OCI-LY7 (cell line): ENCODE measurements around the gene PRDM1. TPM values are rescaled to one million over a fixed set of nuclear protein-coding genes. Genes with fewer than 3 reads are reported as not detected.

Experiments used
- BruUV-seq: library from RNA; stranded (reverse); fragments of 400-500 nt; replicated peaks from 2 replicates; lab custom pipeline; 2021; lab: Mats Ljungman, UMichigan
- CTCF ChIA-PET: fragments of 300-600 bp; sonication (Branson Sonifier 250); formaldehyde crosslinking; loops from one replicate; lab custom pipeline; 2022; ENCODE audit warnings: antibody characterized with exemption; ENCODE audit not compliant: unreplicated experiment; lab: Charles Lee
- POLR2A ChIA-PET: fragments of 300-600 bp; sonication (Branson Sonifier 250); formaldehyde crosslinking; loops from one replicate; lab custom pipeline; 2022; ENCODE audit warnings: antibody characterized with exemption; lab: Charles Lee
- DNase-seq: peaks from one replicate; pipeline ENCODE4 v3.0.0-alpha.2; 2015; ENCODE audit warnings: low spot score
- H2AFZ ChIP-seq: fragments of 200-600 bp; sonication (generic), shearing (Covaris generic); 2 replicates; pipeline ENCODE4 v1.6.1; 2014; ENCODE audit warnings: mild to moderate bottlenecking, antibody characterized with exemption, low read length, moderate library complexity
- H3K27ac ChIP-seq: fragments of 200-600 bp; sonication (generic); 2 replicates; pipeline ENCODE4 v1.5.1; 2014; ENCODE audit warnings: mixed run types, low read depth, mild to moderate bottlenecking, moderate library complexity, low read length, inconsistent platforms; ENCODE audit not compliant: poor library complexity, severe bottlenecking
- H3K36me3 ChIP-seq: fragments of 200-600 bp; sonication (generic); 2 replicates; pipeline ENCODE4 v1.6.1; 2014; ENCODE audit warnings: mild to moderate bottlenecking, antibody characterized with exemption, low read length, moderate library complexity, mixed read lengths; ENCODE audit not compliant: insufficient read depth
- H3K4me1 ChIP-seq: fragments of 200-600 bp; sonication (generic); 2 replicates; pipeline ENCODE4 v1.5.1; 2014; ENCODE audit warnings: mild to moderate bottlenecking, low read length; ENCODE audit not compliant: insufficient read depth, poor library complexity, severe bottlenecking
- H3K4me2 ChIP-seq: fragments of 200-600 bp; sonication (generic); 2 replicates; pipeline ENCODE4 v1.6.1; 2014; ENCODE audit warnings: mild to moderate bottlenecking, low read length
- H3K4me3 ChIP-seq: fragments of 200-600 bp; sonication (generic); 2 replicates; pipeline ENCODE4 v1.5.1; 2014; ENCODE audit warnings: mild to moderate bottlenecking, low read depth, low read length; ENCODE audit not compliant: poor library complexity, severe bottlenecking
- H3K79me2 ChIP-seq: fragments of 200-600 bp; sonication (generic); 2 replicates; pipeline ENCODE4 v1.6.1; 2016; ENCODE audit warnings: low read depth, mild to moderate bottlenecking, low read length, moderate library complexity, mixed read lengths; ENCODE audit not compliant: insufficient read depth
- H3K9me2 ChIP-seq: fragments of 200-600 bp; sonication (generic); 2 replicates; pipeline ENCODE4 v1.6.1; 2016; ENCODE audit warnings: mild to moderate bottlenecking, low read length, mixed read lengths; ENCODE audit not compliant: insufficient read depth
- H3K9me3 ChIP-seq: fragments of 200-600 bp; sonication (generic); 2 replicates; pipeline ENCODE4 v1.6.1; 2014; ENCODE audit warnings: mild to moderate bottlenecking, mixed run types, low read length, mixed read lengths
- H4K20me1 ChIP-seq: fragments of 200-600 bp; sonication (generic); 2 replicates; pipeline ENCODE4 v1.6.1; 2014; ENCODE audit warnings: mild to moderate bottlenecking, antibody characterized with exemption, low read length, moderate library complexity, mixed read lengths; ENCODE audit not compliant: insufficient read depth
- CTCF ChIP-seq: fragments of 200-600 bp; sonication (generic); conservative IDR thresholded peaks from 2 replicates; pipeline ENCODE4 v1.5.1; 2014; ENCODE audit warnings: mild to moderate bottlenecking, antibody characterized with exemption, low read length, moderate library complexity, mixed read lengths
- EZH2phosphoT487 ChIP-seq: fragments of 200-600 bp; sonication (generic); IDR thresholded peaks from 2 replicates; pipeline ENCODE4 v1.6.1; 2018; ENCODE audit warnings: low read depth, borderline replicate concordance, mild to moderate bottlenecking, mixed run types, antibody characterized with exemption, low read length, moderate library complexity, mixed read lengths
- intact Hi-C: fragments of 100-400 bp; cut with micrococcal nuclease; formaldehyde crosslinking; loops from one replicate; pipeline ENCODE4 v1.10.0; 2022; ENCODE audit not compliant: unreplicated experiment
- total RNA-seq, 2 experiments: library from RNA; depleted of rRNA in 1 of 2; stranded (reverse); fragments of >200 nt in 1 of 2; shearing (Covaris generic) in 1 of 2; gene quantifications; 2 replicates each; pipeline ENCODE4 v1.2.3, GENCODE V29; 2014 to 2022

PRDM1 gene
- total RNA-seq, 2 experiments from 2014 or later: 1.5 to 3.3 TPM

GRCh38 chr6:106097411-106098231, 11.5 kb downstream of the PRDM1 start:
- TF ChIP-seq CTCF (no peak), EZH2phosphoT487 (no peak)
- H3K4me3 ChIP-seq: peak overlapping the region; percentile 69
- H4K20me1 ChIP-seq: no peaks in the 10 kb centered on the region
- H3K79me2 ChIP-seq: no peaks in the 10 kb centered on the region
- peak overlapping the region; percentile 73 for H2AFZ ChIP-seq
- H3K9me2 ChIP-seq: no peaks in the 10 kb centered on the region
- H3K27ac ChIP-seq: peak overlapping the region; percentile 55
- peak overlapping the region; percentile 73 for H3K4me2 ChIP-seq
- H3K36me3 ChIP-seq: peaks cover 5% of the 10 kb centered on the region; the same call in 1 of the 2 replicates
- ChIA-PET POLR2A (interaction anchor here (0.6 to 1.6 kb wide), 8 partner anchors 11 to 237 kb away, joined by 3 to 5 read pairs (median 3); partner anchors contain the start of gene PRDM1), CTCF (no interaction called here)
- TSS peak; percentile 93 for BruUV-seq
- H3K4me1 ChIP-seq: peaks cover 46% of the 10 kb centered on the region
- intact Hi-C loops: loop anchor here (1.0 to 10.0 kb wide), 2 partner anchors 126 to 417 kb away; no protein-coding TSS in a partner anchor
- DNase-seq: peak; percentile 77
- H3K9me3 ChIP-seq: no peaks in the 10 kb centered on the region

- Histone ChIP-seq H3K4me1 (peaks cover 41% of the 10 kb centered on the region), H2AFZ (peak overlapping the region; percentile 73), H3K36me3 (peaks cover 5% of the 10 kb centered on the region; the same call in 1 of the 2 replicates), H3K9me3 (no peaks in the 10 kb centered on the region), H3K4me3 (peak overlapping the region; percentile 69), H3K79me2 (no peaks in the 10 kb centered on the region), H3K9me2 (no peaks in the 10 kb centered on the region), H4K20me1 (no peaks in the 10 kb centered on the region), H3K27ac (peak overlapping the region; percentile 55), H3K4me2 (peak overlapping the region; percentile 73)
- DNase-seq: peak; percentile 52
- TF ChIP-seq CTCF: no peak
- CTCF ChIA-PET: no interaction called here
- POLR2A ChIA-PET: interaction anchor here (0.7 to 1.8 kb wide), 9 partner anchors 8 to 270 kb away, joined by 3 to 7 read pairs (median 3); partner anchors contain the start of gene PRDM1
- intact Hi-C loops: loop anchor here (10.0 kb wide), 1 partner anchor 416 kb away; no protein-coding TSS in a partner anchor
- BruUV-seq: no TSS peak
Measured at GRCh38 chr6:106098383-106099234, 12.5 kb downstream of the PRDM1 start.
